NCI-H526 treated with DMSO at 0.1 percent for 48 hours (cell line): ENCODE data around the gene CDYL.

Experiments used
- DNase-seq: peaks from one replicate; lab custom pipeline; 2025; lab: John Stamatoyannopoulos, UW

CDYL gene

DNA sequence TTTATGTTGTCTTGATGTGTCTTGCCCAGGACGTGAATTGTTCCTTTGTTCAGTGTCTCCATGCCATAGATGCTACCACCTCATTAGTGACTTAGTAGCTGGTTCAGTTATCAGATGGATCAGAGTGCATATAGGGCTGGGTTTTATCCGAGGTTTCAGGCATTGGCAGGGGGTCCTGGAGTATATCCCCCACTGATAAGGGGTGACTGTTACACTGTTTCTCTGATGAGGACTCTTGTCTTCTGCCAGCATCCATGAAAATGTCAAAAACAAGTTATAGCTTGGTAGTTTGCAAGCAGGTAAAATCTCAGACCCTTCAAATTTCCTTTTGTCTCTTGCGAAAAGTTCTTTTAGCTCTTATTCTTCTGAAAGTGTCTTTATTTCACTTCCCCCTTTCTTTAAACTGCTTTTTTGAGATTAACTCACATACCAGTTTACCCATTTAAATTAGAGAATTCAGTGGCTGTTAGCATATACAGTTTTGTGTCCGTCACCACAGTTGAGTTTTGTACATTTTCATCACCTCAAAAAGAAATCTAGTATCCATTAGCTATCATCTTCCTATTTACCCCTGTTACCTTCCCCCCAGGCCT, 109.2 kb downstream of the CDYL start:
- DNase-seq, result no peak

DNA sequence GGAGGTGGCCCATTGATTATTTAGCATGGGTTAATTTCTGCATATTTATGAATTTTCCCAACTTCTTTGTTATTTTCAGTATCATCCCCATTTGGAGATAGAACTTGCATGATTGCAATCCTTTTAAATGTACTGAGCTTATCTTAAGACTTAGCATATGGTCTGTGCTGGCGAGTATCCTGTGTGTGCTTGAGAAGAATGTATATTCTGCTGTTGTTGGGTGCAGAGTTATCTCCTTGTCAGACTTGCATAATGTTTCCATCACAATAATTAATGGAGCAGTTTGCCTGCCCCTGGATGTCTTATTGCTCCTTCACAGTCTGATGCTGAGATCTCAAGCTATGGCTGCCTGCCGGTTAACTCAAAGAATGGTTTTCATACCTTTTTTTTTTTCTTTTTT, 112.6 kb downstream of the CDYL start:
- no peak for DNase-seq

DNA sequence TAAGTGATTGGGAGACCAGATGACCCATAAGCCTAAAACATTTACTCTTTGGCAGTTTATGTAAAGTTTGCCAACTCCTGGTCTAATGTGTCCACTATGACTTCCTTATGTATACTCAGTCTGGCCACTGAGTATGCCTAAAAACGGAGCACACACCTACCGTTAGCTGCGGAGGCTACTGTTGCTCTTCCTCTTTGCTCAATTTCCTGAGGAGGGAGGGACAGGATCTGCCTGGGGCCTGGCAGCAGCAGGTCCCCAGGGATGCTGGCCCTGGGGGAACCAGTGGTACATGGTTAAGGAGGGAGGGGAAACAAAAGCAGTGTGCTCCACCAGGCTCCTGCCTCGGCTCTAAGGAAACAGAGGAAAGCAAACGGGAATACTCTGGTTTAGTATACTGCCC, 113.5 kb downstream of the CDYL start:
- DNase-seq, result no peak

DNA sequence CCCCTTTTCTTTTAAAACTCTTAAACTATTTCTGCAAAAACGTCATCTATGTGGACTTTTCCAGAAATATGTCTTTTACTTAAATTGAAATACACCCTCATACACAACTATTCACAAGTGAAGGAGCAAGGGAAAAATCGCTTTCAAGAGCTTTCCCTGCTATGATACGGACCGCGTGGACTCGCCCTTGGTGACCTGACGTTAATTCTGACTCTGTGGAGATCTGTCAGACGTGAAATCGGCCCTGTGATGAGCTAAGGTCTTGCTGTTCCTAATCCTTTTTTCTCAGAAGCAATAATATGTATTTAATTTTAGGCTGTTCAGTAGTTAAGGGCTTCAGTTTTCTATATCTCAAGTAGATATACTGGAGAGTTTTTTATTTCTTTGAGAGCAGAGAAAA, 114.0 kb downstream of the CDYL start:
- no peak for DNase-seq

DNA sequence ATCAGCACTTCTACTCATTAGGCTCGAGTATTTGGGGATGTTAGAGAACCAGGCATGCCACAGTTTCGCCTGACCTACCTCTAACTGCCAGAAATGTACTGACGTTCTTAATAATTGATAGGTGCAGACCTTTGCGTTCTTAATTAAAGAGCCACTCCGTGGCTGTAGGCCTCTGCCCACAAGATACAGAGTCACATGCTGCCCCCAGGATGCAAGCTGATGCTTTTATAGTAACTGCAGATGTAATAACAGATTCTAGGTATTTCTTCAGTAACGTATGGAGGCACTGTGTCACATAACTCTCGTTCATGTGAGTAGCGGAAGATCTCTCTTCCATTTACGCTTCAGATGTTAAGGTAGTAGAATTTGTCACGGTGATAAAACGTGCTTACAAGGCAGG, 114.4 kb downstream of the CDYL start:
- no peak for DNase-seq

DNA sequence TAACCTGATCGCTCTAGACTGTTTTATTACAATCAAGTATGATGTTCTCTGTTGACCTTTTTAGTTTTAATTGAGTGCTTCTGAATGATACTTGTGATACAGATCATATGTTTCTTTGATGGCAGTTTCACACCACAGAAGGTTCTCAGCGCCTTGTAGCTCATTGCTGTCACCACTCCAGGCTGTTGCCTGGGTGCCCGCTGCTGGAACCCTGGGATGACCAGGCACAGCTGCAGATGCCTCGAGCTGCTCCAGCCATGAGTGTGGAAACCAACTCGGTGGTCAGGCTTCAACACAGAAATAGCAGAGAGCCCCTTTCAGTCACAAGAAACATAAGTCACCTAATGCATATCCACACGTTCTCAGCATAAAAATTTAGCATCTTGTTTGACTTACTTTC, 114.9 kb downstream of the CDYL start:
- DNase-seq, result no peak

- DNase-seq, result no peak
These were observed 116.7 kb downstream of the CDYL start for GRCh38 chr6:4892785-4893485.

DNA sequence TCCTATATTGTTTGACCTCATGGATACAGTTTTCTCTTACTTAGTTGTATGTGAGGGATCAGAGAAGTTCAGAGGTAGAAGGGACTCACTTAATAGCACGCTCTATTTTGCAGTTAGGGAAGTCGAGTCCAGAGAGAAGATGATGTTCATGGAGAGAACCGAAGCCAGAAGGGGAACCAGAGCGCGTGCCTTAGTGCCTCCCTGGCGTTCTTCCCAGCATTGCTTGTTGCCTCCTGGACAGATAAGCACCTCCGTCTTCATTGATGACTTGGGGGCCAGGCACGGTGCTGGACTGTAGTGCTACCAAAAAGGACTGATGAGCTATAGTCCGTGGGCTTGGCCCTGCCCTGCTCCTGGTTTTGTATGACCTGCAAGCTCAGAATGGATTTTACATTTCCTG, 117.8 kb downstream of the CDYL start:
- no peak for DNase-seq

- DNase-seq, result no peak
These were observed 119.8 kb downstream of the CDYL start for GRCh38 chr6:4895971-4896370.

DNA sequence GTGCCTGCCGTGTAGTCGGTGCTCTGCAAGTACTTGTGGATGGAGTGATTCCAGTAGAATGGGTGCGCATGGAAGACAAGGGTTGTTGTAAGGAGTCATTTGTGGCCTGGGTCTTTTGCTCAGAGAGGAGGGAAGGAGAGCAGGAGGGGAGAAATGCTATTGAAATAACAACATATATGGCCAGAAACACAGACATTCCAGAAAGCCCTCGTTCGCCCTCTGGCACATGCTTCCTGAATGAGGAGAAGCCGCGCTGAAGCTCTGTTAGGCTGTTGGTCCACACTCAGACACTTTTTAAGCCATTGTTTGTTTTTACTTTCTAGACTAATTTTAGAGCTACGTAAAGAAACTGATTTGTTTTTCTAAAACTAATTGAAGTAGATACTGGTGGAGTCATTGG, 120.2 kb downstream of the CDYL start:
- no peak for DNase-seq

GRCh38 chr6:4899249-4900034, 123.2 kb downstream of the CDYL start:
- no peak for DNase-seq

- no peak for DNase-seq
These were observed 125.3 kb downstream of the CDYL start for GRCh38 chr6:4901386-4902061.

GRCh38 chr6:4902363-4902762, 126.2 kb downstream of the CDYL start:
- no peak for DNase-seq

- no peak for DNase-seq
These were observed 126.9 kb downstream of the CDYL start for GRCh38 chr6:4903121-4903520.

DNA sequence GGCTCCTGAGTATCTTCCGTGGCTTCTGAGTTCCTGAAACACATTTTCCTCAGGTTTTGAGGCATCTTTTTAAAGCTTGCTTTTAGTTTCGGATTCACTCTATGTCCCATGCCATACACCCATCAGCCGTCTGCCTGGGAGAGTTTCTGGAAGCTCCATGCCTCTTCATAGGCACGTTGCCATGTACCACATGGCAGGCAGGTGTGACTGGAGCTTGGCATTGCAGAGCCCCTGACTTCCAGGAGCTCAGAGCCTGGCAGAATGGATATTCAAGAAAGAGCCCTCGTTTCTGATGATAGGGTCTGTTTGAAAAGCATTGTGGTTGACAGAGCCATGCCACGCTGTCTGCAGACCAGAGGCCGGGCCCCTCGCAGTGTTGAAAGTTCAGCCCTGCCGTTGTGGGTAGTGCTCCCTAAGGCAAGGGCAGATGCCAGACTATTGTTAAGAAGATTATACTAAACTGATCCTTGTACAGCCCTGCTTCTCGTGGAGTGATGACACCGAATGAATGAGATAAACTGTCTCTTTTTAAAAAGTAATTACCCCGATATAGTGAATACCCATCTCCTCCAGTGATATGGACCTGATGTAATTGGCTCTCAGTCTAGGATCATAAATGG, 127.7 kb downstream of the CDYL start:
- no peak for DNase-seq

DNA sequence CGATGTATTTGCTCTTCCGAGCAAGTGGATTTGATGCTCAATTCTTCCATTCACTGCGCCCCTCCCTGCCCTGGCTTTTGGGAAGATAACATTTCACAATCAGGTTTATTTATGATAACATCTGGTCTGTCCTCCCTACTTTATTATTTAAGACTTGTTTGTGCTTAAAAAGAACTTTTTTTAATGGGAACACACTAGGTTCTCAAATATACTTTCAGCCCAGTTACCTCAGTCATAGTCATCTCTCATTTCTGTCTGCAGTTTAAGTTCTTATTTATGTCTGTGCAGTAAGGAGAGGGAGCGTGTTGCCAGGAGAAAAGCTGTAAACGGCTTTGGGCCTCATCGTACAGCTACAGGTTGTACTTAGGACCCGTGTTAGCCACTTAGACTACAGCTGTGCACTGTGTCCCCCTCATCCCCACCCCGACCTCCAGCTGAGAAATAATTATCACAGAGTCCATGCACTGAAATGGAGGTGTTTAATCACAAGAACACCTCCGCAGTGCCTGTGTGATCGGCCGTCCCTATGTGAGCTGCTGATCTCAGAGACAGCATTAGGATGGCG, 128.3 kb downstream of the CDYL start:
- no peak for DNase-seq

GRCh38 chr6:4905826-4906225, 129.6 kb downstream of the CDYL start:
- no peak for DNase-seq

GRCh38 chr6:4906293-4907276, 130.4 kb downstream of the CDYL start:
- DNase-seq, result no peak

DNA sequence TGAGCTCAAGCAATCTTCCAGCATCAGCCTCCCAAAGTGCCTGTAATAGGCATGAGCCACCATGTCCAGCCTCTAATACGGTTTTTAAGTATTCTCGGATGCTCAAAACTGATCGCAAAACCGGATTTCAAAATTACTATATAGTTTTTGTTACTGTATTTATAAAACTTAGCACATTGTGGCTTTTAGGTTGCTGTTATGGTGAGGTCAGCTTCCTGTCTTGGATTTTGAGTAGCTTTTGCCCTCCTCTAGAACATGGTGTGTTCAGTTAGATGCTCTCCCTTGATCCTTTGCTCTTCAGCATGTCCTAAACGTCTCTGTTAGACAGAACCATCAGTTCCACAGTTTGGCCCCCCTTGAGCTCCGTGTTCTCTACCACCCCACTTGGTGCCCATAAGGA, 131.4 kb downstream of the CDYL start:
- DNase-seq, result no peak

DNA sequence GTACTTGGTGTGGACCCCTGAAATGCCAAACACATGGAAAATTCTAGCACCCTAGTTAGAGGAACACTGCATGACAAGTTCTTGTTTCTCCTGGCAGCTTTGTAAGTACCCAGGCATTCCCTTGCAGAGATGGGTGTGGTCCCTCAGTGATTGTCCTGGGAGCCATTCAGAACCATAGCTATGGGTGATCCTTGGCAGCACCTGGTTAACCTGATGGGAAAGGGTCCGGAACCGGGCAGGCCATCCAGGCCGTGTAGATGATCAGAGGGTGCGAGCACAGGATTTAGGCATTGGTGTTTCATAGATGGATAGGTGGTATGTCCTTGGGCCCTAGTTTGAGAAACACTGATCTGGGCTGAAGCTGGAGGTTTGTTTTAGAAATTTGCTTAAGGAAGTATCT, 131.9 kb downstream of the CDYL start:
- no peak for DNase-seq
